Ovary (tissue), 9 donors: Measurements from ENCODE around the gene TCEANC2. TPM values are rescaled to one million over a fixed set of nuclear protein-coding genes. Genes with fewer than 3 reads are reported as not detected.

Source experiments
- DNase-seq, 5 donors: peaks; one replicate each; pipeline ENCODE4 v3.0.0-alpha.2; 2019 to 2020
- H3K27ac ChIP-seq, 2 donors: fragments of 200-600 bp; one replicate each; pipeline versions ENCODE4 v1.5.1 to v1.8.0; 2019 to 2022
- H3K27me3 ChIP-seq: fragments of 200-600 bp; one replicate; pipeline ENCODE4 v1.8.0; 2022
- H3K36me3 ChIP-seq: fragments of 200-600 bp; sonication (generic); one replicate; pipeline ENCODE4 v1.5.1; 2019
- H3K4me1 ChIP-seq: one replicate; pipeline ENCODE4 v1.8.1; 2013; ENCODE audit warnings: mild to moderate bottlenecking, moderate library complexity; ENCODE audit not compliant: insufficient read depth
- H3K4me3 ChIP-seq: fragments of 200-600 bp; sonication (generic); one replicate; pipeline ENCODE4 v1.5.1; 2017
- H3K9me3 ChIP-seq, 2 donors: fragments of 200-600 bp in 1 of 2; sonication (generic) in 1 of 2; one replicate each; pipeline versions ENCODE4 v1.5.1 to v1.8.1; 2013 to 2019; ENCODE audit warnings: mild to moderate bottlenecking in 1 of 2, moderate library complexity in 1 of 2
- EP300 ChIP-seq: sonication (generic); formaldehyde crosslinking; IDR thresholded peaks from one replicate; pipeline ENCODE4 v1.6.1; 2017; ENCODE audit warnings: antibody characterized with exemption
- POLR2A ChIP-seq: fragments of 450-650 bp; IDR thresholded peaks from one replicate; pipeline ENCODE4 v1.6.1; 2017; ENCODE audit warnings: antibody characterized with exemption, mild to moderate bottlenecking, moderate library complexity
- WGBS, 3 donors: extraction: QIAGEN DNeasy Blood & Tissue Kit in 1 of 3; methylation state at CpG; one replicate each; pipeline versions ENCODE4 v1.1.5 to v1.1.7; 2013 to 2017; 5-methylcytosine and 5-hydroxymethylcytosine counted together
- intact Hi-C, 4 donors: fragments of 100-400 bp; cut with DNase I; formaldehyde crosslinking; loops; one replicate each; pipeline versions ENCODE4 v1.11.0 to v1.15.1; 2022 to 2023
- polyA plus RNA-seq, 2 donors: library from polyadenylated mRNA; stranded (reverse); fragments of 200-250 nt in 1 of 2; fragments of 350-450 nt in 1 of 2; fragmentation: Illumina TruSeq in 1 of 2; extraction: RNeasy Lipid Tissue Mini Kit (QIAGEN cat#74804) in 1 of 2; gene quantifications; one replicate each; pipeline ENCODE4 v1.2.3, GENCODE V29; 2013 to 2014
- total RNA-seq, 7 donors: library from RNA; depleted of rRNA in 2 of 7; stranded (reverse); fragments of >200 nt in 2 of 7; fragmentation: NEBNext Ultra II Directional in 3 of 7; extraction: Animal tissue kit (Norgen Biotek cat#: 25700) in 3 of 7; gene quantifications; one replicate each; pipeline versions ENCODE4 v1.1.0 to v1.2.4, GENCODE V29; 2016 to 2023
- TF ChIP-seq, protein P1 (sequence below), 3 donors: fragments of 450-650 bp in 2 of 3; fragments of 200-600 bp in 1 of 3; IDR thresholded peaks; one replicate each; pipeline versions ENCODE4 v1.5.1 to v1.8.0; 2016 to 2022; ENCODE audit warnings: antibody characterized with exemption in 3 of 3, mild to moderate bottlenecking in 1 of 3
- donor health status: DM: no; HTN: no; CAD: no; lungs with moderate emphysema.
- donor health status: DM: no; HTN: no; CAD: no.
- donor health status: Bipolar disorder and iron deficiency.
- donor health status: DM: yes; HTN: yes; CAD: no.
- donor health status: DM: no; HTN: no; CAD: no.
- donor health status: DM: yes; HTN: yes; CAD: no.

The TCEANC2 gene
- total and polyA plus RNA-seq, 9 donors, result 1.8 to 5.2 (median 3.0) TPM

DNA sequence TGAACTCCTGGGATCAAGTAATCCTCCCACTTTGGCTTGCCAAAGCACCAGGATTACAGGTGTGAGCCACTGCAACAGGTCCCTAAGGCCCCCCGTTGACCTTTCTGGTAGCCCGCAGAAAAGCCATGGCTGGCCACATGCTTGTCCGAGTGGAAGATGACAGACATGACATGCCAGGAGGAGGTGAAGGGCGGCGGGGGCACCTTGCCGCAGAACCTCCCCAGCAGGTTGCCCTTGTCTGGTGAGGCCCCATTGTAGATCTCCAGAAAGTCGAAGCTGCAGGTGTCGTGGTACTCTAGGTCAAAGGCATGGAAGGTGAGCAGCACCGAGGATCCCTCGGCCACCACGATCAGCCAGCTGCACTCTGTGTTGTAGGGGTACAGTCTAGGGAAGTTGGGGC lies 91.0 kb downstream of the TCEANC2 start:
- Histone ChIP-seq H3K27ac (no peak overlapping the region), H3K4me1 (no peaks in the 10 kb centered on the region), H3K36me3 (no peaks in the 10 kb centered on the region), H3K4me3 (no peak overlapping the region), H3K9me3 (no peaks in the 10 kb centered on the region), H3K27me3 (no peaks in the 10 kb centered on the region)
- DNase-seq, result no peak
- TF ChIP-seq, protein P1, sequence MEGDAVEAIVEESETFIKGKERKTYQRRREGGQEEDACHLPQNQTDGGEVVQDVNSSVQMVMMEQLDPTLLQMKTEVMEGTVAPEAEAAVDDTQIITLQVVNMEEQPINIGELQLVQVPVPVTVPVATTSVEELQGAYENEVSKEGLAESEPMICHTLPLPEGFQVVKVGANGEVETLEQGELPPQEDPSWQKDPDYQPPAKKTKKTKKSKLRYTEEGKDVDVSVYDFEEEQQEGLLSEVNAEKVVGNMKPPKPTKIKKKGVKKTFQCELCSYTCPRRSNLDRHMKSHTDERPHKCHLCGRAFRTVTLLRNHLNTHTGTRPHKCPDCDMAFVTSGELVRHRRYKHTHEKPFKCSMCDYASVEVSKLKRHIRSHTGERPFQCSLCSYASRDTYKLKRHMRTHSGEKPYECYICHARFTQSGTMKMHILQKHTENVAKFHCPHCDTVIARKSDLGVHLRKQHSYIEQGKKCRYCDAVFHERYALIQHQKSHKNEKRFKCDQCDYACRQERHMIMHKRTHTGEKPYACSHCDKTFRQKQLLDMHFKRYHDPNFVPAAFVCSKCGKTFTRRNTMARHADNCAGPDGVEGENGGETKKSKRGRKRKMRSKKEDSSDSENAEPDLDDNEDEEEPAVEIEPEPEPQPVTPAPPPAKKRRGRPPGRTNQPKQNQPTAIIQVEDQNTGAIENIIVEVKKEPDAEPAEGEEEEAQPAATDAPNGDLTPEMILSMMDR (IDR thresholded peaks at IDR 0.05), result no peak
- TF ChIP-seq EP300 (no peak), POLR2A (no peak)
- intact Hi-C loops, result no loop called here
- WGBS, 3 donors, result 95 to 98% (median 96%) methylated on average over 11 of the region's 11 CpGs

DNA sequence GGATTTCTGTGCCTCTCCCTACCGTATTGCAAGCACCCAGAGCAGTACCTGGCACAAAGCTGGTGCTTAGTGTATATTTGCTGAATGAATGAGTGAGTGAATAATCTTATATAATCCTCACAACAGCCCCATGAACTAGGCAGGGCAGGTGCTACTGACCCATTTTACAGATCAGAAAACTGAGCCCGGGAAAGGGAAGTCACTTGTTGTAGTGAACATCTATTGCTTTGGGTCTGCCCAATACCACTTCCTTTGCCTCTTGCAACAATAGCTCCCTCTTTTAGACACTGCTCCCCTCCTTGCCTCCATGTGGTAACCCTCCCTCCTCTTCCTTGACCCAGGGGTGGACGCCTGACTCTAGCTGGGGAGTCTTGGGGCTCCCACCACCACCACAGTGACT lies 96.3 kb downstream of the TCEANC2 start:
- Histone ChIP-seq H3K4me1 (no peaks in the 10 kb centered on the region), H3K36me3 (no peaks in the 10 kb centered on the region), H3K27ac (no peak overlapping the region), H3K4me3 (no peak overlapping the region), H3K9me3 (no peaks in the 10 kb centered on the region), H3K27me3 (no peaks in the 10 kb centered on the region)
- intact Hi-C loops, result no loop called here
- no peak for TF ChIP-seq POLR2A
- no peak for TF ChIP-seq EP300
- TF ChIP-seq, protein P1 (IDR thresholded peaks at IDR 0.05), result no peak
- 97 to 99% (median 98%) methylated on average over 3 of the region's 3 CpGs for WGBS, 3 donors
- no peak for DNase-seq

DNA sequence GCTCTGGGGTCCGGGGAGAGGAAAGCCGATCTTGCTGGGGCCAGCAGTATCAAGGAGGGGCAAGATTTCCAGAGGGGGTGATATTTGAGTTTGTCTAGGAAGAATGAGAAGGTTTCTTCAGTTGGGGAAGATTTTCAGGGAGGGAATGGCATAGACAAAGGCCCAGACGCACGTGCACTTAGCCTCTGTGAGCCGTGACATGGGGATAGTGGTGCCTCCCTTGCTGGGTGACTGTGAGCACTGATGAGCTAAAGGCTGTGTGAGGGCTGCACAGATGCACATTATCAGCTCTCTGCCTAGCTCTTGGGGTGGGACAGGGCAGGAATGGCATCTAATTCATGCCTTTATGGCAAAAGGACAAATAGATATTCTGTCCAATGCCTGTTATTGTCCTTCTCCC lies 97.6 kb downstream of the TCEANC2 start:
- no peak for DNase-seq
- 89 to 92% (median 91%) methylated on average over 5 of the region's 5 CpGs for WGBS, 3 donors
- H3K4me1 ChIP-seq, result no peaks in the 10 kb centered on the region
- TF ChIP-seq POLR2A, result no peak
- no peak for TF ChIP-seq EP300
- TF ChIP-seq, protein P1 (IDR thresholded peaks at IDR 0.05), result no peak
- H3K27ac ChIP-seq, result no peak overlapping the region
- no peaks in the 10 kb centered on the region for H3K27me3 ChIP-seq
- no peak overlapping the region for H3K4me3 ChIP-seq
- intact Hi-C loops, result no loop called here
- no peaks in the 10 kb centered on the region for H3K36me3 ChIP-seq
- H3K9me3 ChIP-seq, result no peaks in the 10 kb centered on the region

DNA sequence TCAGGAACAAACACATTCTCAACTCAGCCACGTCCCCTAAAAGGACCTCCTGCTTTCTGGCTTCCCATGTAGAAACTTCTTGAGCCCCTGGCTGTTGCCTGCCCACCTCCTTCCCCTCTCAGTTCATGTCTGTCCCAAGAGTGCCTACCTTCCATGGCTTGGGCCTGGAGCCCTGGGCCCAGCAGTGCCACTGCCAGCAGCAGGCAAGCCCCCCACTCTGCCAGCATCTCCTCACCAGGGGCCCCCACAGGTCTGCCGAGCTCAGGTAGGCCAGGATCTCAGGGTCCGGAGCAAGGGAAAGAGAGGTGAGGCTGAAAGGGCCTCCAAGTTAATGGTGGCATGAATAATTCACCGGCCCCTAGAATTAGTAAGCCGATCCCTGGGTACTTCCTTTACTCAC lies 99.3 kb downstream of the TCEANC2 start, which contains the start of gene CDCP2:
Gene CDCP2 (minus strand): TSS at position 305 of the 400 bp plus-strand sequence. CDS start 78 bp downstream, at position 227.
- no peak for TF ChIP-seq POLR2A
- TF ChIP-seq EP300, result no peak
- TF ChIP-seq, protein P1 (IDR thresholded peaks at IDR 0.05), result no peak
- Histone ChIP-seq H3K9me3 (no peaks in the 10 kb centered on the region), H3K36me3 (no peaks in the 10 kb centered on the region), H3K4me3 (no peak within 1 kb of the TSS), H3K4me1 (no peaks in the 10 kb centered on the region), H3K27ac (no peak within 1 kb of the TSS), H3K27me3 (no peaks in the 10 kb centered on the region)
- no peak for DNase-seq
- WGBS, 3 donors, result 96 to 100% (median 96%) methylated on average over 5 of the region's 5 CpGs
- intact Hi-C loops, result no loop called here
